RKO (cell line): ENCODE measurements around the gene SLC1A4.
"Not testable (repeated sequence)": the region's sequence is repeated elsewhere in the genome, so short reads cannot be mapped to it uniquely, and the experiment has no call there.

Experiments
- DNase-seq: peaks from one replicate; pipeline ENCODE4 v3.0.0-alpha.2; 2016; ENCODE audit warnings: low spot score

The SLC1A4 gene

GRCh38 chr2:64989126-64989981, at the start of gene SLC1A4:
SLC1A4 (plus strand) TSS chr2:64989399; CDS start chr2:64989644, 245 bp downstream.
- DNase-seq: peak; percentile 88

DNA sequence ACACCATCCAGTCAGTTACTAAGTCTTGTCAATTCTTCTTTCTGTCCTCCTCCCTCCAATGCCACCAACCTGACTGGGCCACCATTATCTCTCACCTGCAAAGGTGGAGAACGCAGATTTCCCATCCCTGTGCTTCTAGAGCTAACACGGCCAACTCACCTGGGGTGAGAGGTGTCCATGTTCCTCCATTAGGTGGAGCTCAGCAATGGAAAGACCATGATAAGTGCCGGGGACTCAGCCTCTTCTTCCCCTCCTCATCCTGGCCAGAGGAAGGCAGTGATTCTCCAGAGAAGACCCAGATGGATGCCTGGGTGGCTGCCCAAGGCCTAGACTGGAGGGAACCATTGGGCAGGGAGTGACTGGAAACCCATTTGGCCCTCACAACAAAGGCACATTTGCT, 48.1 kb upstream of the SLC1A4 start:
- DNase-seq: no peak

DNA sequence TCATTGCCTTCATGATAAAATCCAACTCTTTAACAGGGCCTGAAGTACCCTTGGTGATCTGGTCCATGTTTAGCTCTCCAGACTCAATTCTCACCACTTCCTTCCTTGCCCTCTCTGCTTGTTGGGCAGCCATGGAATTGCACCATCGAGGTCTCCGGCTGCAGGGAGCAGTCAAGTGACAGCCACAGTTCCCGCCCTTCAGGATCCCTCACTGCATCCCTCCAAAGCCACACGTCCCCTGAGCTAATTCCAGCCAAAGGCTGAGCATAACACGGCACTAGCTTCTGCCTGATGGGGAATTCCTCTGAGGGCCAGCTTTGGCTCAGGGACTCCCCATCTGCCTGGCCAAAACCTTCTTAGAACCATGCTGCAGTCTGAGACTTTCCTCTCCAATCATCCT, 47.4 kb upstream of the SLC1A4 start:
- DNase-seq: no peak

- DNase-seq: no peak
Measured at GRCh38 chr2:64942693-64943092, 46.5 kb upstream of the SLC1A4 start.

DNA sequence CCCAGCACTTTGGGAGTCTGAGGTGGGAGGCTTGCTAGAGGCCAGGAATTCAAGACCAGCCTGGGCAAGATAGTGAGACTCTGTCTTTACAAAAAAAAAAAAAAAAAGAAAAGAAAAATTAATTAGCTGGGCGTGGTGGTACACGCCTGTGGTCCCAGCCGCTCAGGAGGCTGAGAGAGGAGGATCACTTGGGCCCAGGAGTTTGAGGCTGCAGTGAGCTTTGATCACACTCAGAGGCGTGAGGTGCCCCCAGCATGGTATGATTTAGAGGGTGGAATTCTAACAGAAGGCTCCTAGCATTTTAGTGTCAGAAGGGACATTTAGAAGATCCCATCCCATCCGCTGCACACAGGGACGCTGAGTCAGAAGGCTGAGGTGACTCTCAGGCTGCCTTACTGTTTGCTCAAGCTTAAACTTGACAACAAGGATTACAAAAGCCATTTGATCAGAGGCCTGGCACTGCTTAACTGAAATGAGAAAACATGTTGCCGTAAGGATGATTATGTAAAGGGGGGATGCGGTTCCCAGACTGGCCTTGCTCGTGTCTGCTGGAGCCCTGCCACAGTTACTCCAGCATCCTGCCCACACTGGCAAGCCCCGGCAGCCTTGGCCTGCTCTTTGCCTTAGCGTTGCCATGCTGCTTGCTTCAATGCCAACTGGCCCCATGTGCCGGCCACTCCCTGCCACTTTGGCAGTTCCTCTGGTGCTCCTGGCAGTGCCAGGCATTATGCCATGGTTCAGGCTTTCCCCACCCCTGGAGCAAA, 45.6 kb upstream of the SLC1A4 start:
- no peak for DNase-seq

DNA sequence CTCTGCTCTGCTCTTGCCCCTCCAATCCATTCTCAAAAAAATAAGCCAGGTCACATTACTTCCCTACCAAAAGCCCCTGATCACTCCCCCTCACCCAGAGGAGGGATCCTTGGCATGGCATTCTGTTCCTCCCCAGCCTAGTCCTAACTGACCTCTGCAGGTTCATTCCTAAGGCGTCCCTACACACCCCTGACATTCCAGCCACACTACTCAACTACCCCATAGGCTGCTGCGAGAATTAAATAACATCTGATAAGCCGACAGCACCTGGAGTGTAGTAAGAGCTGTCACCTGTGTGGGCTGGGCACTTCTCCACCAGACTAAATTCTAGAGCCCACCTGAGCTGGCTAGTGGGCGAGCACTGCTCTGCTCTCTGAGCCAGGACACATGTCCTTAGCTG, 44.7 kb upstream of the SLC1A4 start:
- DNase-seq: no peak

- no peak for DNase-seq
Measured at GRCh38 chr2:64945973-64946768, 43.0 kb upstream of the SLC1A4 start.

DNA sequence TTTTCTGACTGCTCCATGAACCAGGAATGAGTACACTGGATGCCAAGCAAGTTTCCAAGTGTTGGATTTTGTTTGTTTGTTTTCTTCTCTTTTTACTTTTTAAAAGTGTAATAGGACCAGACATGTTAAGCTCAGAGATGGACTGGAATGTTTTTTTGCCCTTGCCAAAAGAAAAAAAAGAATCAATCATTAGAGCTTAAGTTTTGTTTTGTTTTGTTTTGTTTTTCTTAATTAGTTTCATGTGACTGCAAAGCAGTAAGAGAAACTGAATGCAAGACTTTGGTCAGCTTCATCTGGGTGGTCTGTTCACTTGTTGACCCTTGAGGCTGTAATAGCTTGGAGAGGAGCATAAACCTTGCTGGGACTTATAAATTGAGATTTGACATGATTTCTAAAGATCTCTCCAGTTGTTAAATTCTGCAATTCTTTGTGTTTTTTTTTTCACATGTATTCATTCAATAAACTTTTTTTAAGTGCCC, 42.4 kb upstream of the SLC1A4 start:
- no peak for DNase-seq

GRCh38 chr2:64947885-64948284, 41.3 kb upstream of the SLC1A4 start:
- no peak for DNase-seq

GRCh38 chr2:64950226-64951160, 38.7 kb upstream of the SLC1A4 start:
- no peak for DNase-seq

DNA sequence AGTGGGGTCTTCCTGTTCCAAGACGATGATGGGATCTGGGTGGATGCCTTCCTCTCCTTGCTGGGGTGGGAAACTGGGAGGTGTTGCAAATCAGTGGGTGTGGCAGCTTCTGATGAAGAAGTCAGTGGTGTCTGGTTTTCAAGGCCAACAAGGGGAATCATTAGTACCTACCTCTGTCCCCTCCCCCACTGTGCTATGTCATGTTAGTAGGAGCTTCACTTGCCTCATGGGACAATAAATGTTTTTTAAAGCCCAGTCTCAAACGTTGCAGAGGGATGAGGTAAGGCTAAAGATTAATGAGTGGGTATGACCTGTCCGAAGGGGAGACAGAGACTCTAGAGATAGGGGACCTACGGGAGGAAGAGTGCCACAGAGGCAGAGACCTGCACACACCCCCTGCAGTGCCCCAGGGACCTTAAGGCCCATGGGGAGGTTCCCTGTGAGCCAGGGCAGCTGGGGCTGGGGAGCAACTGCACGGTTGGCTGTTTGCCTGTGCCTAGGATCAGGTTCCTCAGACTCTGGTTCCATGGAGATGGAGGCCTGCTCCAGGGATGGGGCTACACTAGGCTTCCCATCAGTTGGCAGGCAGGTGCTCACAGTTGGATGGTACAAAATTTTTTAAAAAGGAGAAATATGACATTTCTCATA, 37.8 kb upstream of the SLC1A4 start:
- no peak for DNase-seq

DNA sequence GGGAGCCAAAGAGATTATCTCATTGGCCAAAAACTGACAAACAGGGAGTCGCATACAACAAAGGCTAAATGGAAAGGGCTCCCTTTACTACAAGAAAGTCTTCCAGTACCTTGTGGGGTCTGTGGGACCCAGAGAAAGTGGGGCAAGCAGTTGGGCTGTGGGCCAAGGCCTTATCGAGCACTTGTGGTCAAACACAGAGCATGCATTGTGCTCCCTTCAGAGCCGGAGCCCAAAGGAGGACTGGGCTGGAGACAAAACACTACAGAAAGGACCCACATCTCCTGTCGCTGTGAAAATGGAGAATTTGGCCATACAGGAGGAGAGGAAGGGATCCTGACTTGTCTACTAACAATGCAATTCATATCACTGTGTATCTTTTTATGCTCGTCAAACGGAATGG, 37.1 kb upstream of the SLC1A4 start:
- no peak for DNase-seq

- DNase-seq: no peak
Measured at GRCh38 chr2:64952511-64953482, 36.4 kb upstream of the SLC1A4 start.

- no peak for DNase-seq
Measured at GRCh38 chr2:64955467-64955866, 33.7 kb upstream of the SLC1A4 start.

- no peak for DNase-seq
Measured at GRCh38 chr2:64957109-64957903, 31.9 kb upstream of the SLC1A4 start.

- no peak for DNase-seq
Measured at GRCh38 chr2:64958556-64958955, 30.6 kb upstream of the SLC1A4 start.

- no peak for DNase-seq
Measured at GRCh38 chr2:64960819-64961218, 28.4 kb upstream of the SLC1A4 start.

DNA sequence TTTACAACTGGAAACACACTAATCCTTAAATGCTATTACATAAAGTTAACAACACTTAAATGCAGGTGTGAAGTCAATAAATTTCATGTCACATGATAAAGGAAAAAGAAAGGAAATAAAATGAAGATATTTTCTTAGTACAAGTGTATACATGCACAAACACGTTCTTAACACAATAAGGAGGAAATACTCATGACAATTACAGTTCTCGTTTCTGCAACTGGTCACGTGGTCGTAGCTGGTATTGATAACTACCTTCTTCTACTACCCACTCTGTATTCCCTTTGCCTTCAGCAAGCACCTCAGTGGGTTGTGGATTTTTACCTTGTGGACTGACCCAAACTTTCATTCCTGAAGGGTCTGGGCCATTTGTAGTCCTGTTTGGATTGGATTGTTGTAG, 26.1 kb upstream of the SLC1A4 start:
- not testable (repeated sequence) for DNase-seq

GRCh38 chr2:64963719-64964118, 25.5 kb upstream of the SLC1A4 start:
- no peak for DNase-seq
